HUES6 (cell line): ENCODE measurements around the gene EGFL7.
"Not testable (repeated sequence)": the region's sequence is repeated elsewhere in the genome, so short reads cannot be mapped to it uniquely, and the experiment has no call there.

ENCODE experiments used
- H3K27ac ChIP-seq: 2 replicates; pipeline ENCODE4 v1.7.0; 2013; ENCODE audit warnings: low read depth, mild to moderate bottlenecking, low read length, inconsistent platforms
- H3K27me3 ChIP-seq: 2 replicates; pipeline ENCODE4 v1.6.1; 2013; ENCODE audit warnings: low read length; ENCODE audit not compliant: control insufficient read depth, insufficient read depth
- H3K36me3 ChIP-seq: 2 replicates; pipeline ENCODE4 v1.6.1; 2013; ENCODE audit warnings: low read length; ENCODE audit not compliant: control insufficient read depth, insufficient read depth
- H3K4me1 ChIP-seq: 2 replicates; pipeline ENCODE4 v1.6.1; 2013; ENCODE audit warnings: low read length; ENCODE audit not compliant: control insufficient read depth, insufficient read depth
- H3K4me3 ChIP-seq: 2 replicates; pipeline ENCODE4 v1.5.1; 2013; ENCODE audit warnings: low read depth, low read length
- H3K9ac ChIP-seq: one replicate; pipeline ENCODE4 v1.6.1; 2013; ENCODE audit warnings: mild to moderate bottlenecking, low read length
- H3K9me3 ChIP-seq: 2 replicates; pipeline ENCODE4 v1.6.1; 2013; ENCODE audit warnings: low read depth, low read length; ENCODE audit not compliant: control insufficient read depth, insufficient read depth

Gene EGFL7

GRCh38 chr9:136710543-136710942 is 47.8 kb downstream of the EGFL7 start:
- Histone ChIP-seq H3K27me3 (peaks cover 12% of the 10 kb centered on the region; the same call in 1 of the 2 replicates), H3K36me3 (no peaks in the 10 kb centered on the region; the same call in 1 of the 2 replicates), H3K9ac (no peak overlapping the region), H3K27ac (no peak overlapping the region), H3K9me3 (no peaks in the 10 kb centered on the region), H3K4me1 (peaks cover 11% of the 10 kb centered on the region), H3K4me3 (no peak overlapping the region)

GRCh38 chr9:136711219-136711648 is 48.5 kb downstream of the EGFL7 start:
- not testable (repeated sequence) for H3K36me3 ChIP-seq, H3K27me3 ChIP-seq, H3K9ac ChIP-seq, H3K9me3 ChIP-seq, H3K27ac ChIP-seq
- peaks cover 11% of the 10 kb centered on the region for H3K4me1 ChIP-seq
- H3K4me3 ChIP-seq, result peak overlapping the region; percentile 83

GRCh38 chr9:136711751-136712689 is 49.3 kb downstream of the EGFL7 start, which contains the start of gene DIPK1B:
Gene DIPK1B (plus strand): TSS chr9:136712572. CDS start chr9:136712666, 94 bp downstream.
- Histone ChIP-seq H3K4me1 (peaks cover 11% of the 10 kb centered on the region), H3K27ac (no peak within 1 kb of the TSS), H3K27me3 (peaks cover 9% of the 10 kb centered on the region; the same call in 1 of the 2 replicates), H3K9ac (peak within 1 kb of the TSS; percentile 66), H3K36me3 (no peaks in the 10 kb centered on the region; the same call in none of the 2 replicates), H3K4me3 (peak within 1 kb of the TSS; percentile 83), H3K9me3 (no peaks in the 10 kb centered on the region)

- peak overlapping the region; percentile 66 for H3K9ac ChIP-seq
- H3K4me1 ChIP-seq, result peaks cover 11% of the 10 kb centered on the region
- no peaks in the 10 kb centered on the region for H3K9me3 ChIP-seq
- peaks cover 3% of the 10 kb centered on the region for H3K36me3 ChIP-seq
- H3K4me3 ChIP-seq, result peak overlapping the region; percentile 79
- no peak overlapping the region for H3K27ac ChIP-seq
- H3K27me3 ChIP-seq, result peaks cover 9% of the 10 kb centered on the region; the same call in 1 of the 2 replicates
Observed at GRCh38 chr9:136712690-136713544, 50.2 kb downstream of the EGFL7 start.

GRCh38 chr9:136713550-136713949 is 50.8 kb downstream of the EGFL7 start:
- Histone ChIP-seq H3K27ac (no peak overlapping the region), H3K9me3 (no peaks in the 10 kb centered on the region), H3K36me3 (peaks cover 3% of the 10 kb centered on the region), H3K4me3 (peak overlapping the region; percentile 79), H3K4me1 (peaks cover 11% of the 10 kb centered on the region), H3K9ac (peak overlapping the region; percentile 66), H3K27me3 (peaks cover 9% of the 10 kb centered on the region; the same call in 1 of the 2 replicates)

- Histone ChIP-seq H3K9me3 (no peaks in the 10 kb centered on the region), H3K4me3 (peak overlapping the region; percentile 79), H3K36me3 (peaks cover 3% of the 10 kb centered on the region), H3K9ac (no peak overlapping the region), H3K27ac (no peak overlapping the region), H3K27me3 (peaks cover 9% of the 10 kb centered on the region; the same call in 1 of the 2 replicates), H3K4me1 (peaks cover 11% of the 10 kb centered on the region)
Observed at GRCh38 chr9:136714096-136714892, 51.6 kb downstream of the EGFL7 start.

GRCh38 chr9:136714893-136715274 is 52.2 kb downstream of the EGFL7 start:
- peaks cover 3% of the 10 kb centered on the region for H3K36me3 ChIP-seq
- no peak overlapping the region for H3K9ac ChIP-seq
- H3K27me3 ChIP-seq, result peaks cover 9% of the 10 kb centered on the region; the same call in 1 of the 2 replicates
- H3K27ac ChIP-seq, result no peak overlapping the region
- H3K4me3 ChIP-seq, result no peak overlapping the region
- H3K9me3 ChIP-seq, result no peaks in the 10 kb centered on the region
- H3K4me1 ChIP-seq, result peaks cover 11% of the 10 kb centered on the region

- Histone ChIP-seq H3K4me1 (peaks cover 19% of the 10 kb centered on the region), H3K4me3 (no peak overlapping the region), H3K9me3 (no peaks in the 10 kb centered on the region), H3K9ac (no peak overlapping the region), H3K27ac (no peak overlapping the region), H3K36me3 (peaks cover 13% of the 10 kb centered on the region), H3K27me3 (no peaks in the 10 kb centered on the region)
Observed at GRCh38 chr9:136717399-136717798, 54.7 kb downstream of the EGFL7 start.

- no peaks in the 10 kb centered on the region for H3K27me3 ChIP-seq
- peaks cover 14% of the 10 kb centered on the region; the same call in 1 of the 2 replicates for H3K4me1 ChIP-seq
- H3K9me3 ChIP-seq, result no peaks in the 10 kb centered on the region
- H3K27ac ChIP-seq, result no peak overlapping the region
- no peak overlapping the region for H3K4me3 ChIP-seq
- peaks cover 25% of the 10 kb centered on the region for H3K36me3 ChIP-seq
- no peak overlapping the region for H3K9ac ChIP-seq
Observed at GRCh38 chr9:136718345-136719194, 55.9 kb downstream of the EGFL7 start.
